Panc1 (cell line): ENCODE data around the gene NUFIP1. TPM values are rescaled to one million over a fixed set of nuclear protein-coding genes. Genes with fewer than 3 reads are reported as not detected.

Experiments used
- ATAC-seq: fragments of 200-7000 bp; cut with Tn5 transposase; 2 replicates; pipeline ENCODE4 v1.9.1; 2020; ENCODE audit warnings: mild to moderate bottlenecking, moderate library complexity
- BruUV-seq: library from RNA; stranded (reverse); fragments of 400-500 nt; replicated peaks from 2 replicates; lab custom pipeline; 2021; lab: Mats Ljungman, UMichigan
- CTCF ChIA-PET: fragments of 300-600 bp; sonication (Branson Sonifier 250); formaldehyde crosslinking; loops from one replicate; lab custom pipeline; 2022; ENCODE audit warnings: antibody characterized with exemption; lab: Charles Lee
- POLR2A ChIA-PET: fragments of 300-600 bp; sonication (Branson Sonifier 250); formaldehyde crosslinking; loops from one replicate; lab custom pipeline; 2022; ENCODE audit warnings: antibody characterized with exemption; lab: Charles Lee
- DNase-seq: peaks from one replicate; pipeline ENCODE4 v3.0.0-alpha.2; 2010; ENCODE audit warnings: low read depth, low spot score
- H3K27ac ChIP-seq: 2 replicates; pipeline ENCODE4 v1.5.1; 2011; ENCODE audit warnings: mild to moderate bottlenecking, low read length, inconsistent platforms
- H3K27me3 ChIP-seq: fragments of 200-500 bp; sonication (Bioruptor generic); 2 replicates; pipeline ENCODE4 v1.6.0; 2014; ENCODE audit warnings: low read length, inconsistent platforms; ENCODE audit not compliant: control insufficient read depth, insufficient read depth
- H3K36me3 ChIP-seq: fragments of 200-500 bp; sonication (Bioruptor generic); 2 replicates; pipeline ENCODE4 v1.5.1; 2014; ENCODE audit warnings: inconsistent platforms, mild to moderate bottlenecking, low read length, moderate library complexity; ENCODE audit not compliant: control insufficient read depth, insufficient read depth
- H3K4me1 ChIP-seq: 2 replicates; pipeline ENCODE4 v1.5.1; 2011; ENCODE audit warnings: inconsistent platforms, mild to moderate bottlenecking, low read length, moderate library complexity; ENCODE audit not compliant: control insufficient read depth, insufficient read depth
- H3K4me3 ChIP-seq, 2 experiments: 2 replicates each; pipeline ENCODE4 v1.5.1; 2011 to 2012; ENCODE audit warnings: low read depth in 2 of 2, low read length in 2 of 2, mild to moderate bottlenecking in 2 of 2, inconsistent platforms in 1 of 2, moderate library complexity in 1 of 2
- H3K9me3 ChIP-seq: fragments of 200-500 bp; sonication (Bioruptor generic); 2 replicates; pipeline ENCODE4 v1.5.1; 2014; ENCODE audit warnings: low read depth, mild to moderate bottlenecking, inconsistent platforms, low read length, moderate library complexity; ENCODE audit not compliant: control insufficient read depth, insufficient read depth
- POLR2AphosphoS5 ChIP-seq: IDR thresholded peaks from 2 replicates; pipeline ENCODE4 v1.6.1; 2012; ENCODE audit warnings: mild to moderate bottlenecking, low read depth, low read length, moderate library complexity
- REST ChIP-seq, 2 experiments: IDR thresholded peaks; 2 replicates each; pipeline ENCODE4 v1.6.1; 2011 to 2012; ENCODE audit warnings: low read depth in 2 of 2, control low read depth in 1 of 2, low read length in 1 of 2, mild to moderate bottlenecking in 1 of 2, moderate library complexity in 1 of 2; ENCODE audit not compliant: insufficient read depth in 1 of 2
- SIN3A ChIP-seq: IDR thresholded peaks from 2 replicates; pipeline ENCODE4 v1.6.1; 2012; ENCODE audit warnings: low read depth, mild to moderate bottlenecking, low read length, moderate library complexity, borderline replicate concordance; ENCODE audit not compliant: insufficient read depth
- TCF7L2 ChIP-seq: IDR thresholded peaks from 2 replicates; pipeline ENCODE4 v1.6.1; 2011; ENCODE audit warnings: mild to moderate bottlenecking, low read depth, low read length, inconsistent platforms
- in situ Hi-C: cut with HindIII; loops from 2 replicates; pipeline ENCODE4 v1.10.0; 2016; ENCODE audit warnings: low sequenced_read_pairs, low pct_unique_long_range_greater_than_20kb
- intact Hi-C: fragments of 100-400 bp; cut with micrococcal nuclease; formaldehyde crosslinking; loops from one replicate; pipeline ENCODE4 v1.10.0; 2022; ENCODE audit not compliant: unreplicated experiment
- total RNA-seq: library from RNA; stranded (reverse); gene quantifications from one replicate; pipeline ENCODE4 v1.2.1, GENCODE V29; 2021; ENCODE audit not compliant: unreplicated experiment
- TF ChIP-seq, protein P1 (sequence below): fragments of 450-650 bp; IDR thresholded peaks from 2 replicates; pipeline ENCODE4 v1.5.1; 2017; ENCODE audit warnings: mild to moderate bottlenecking

The NUFIP1 gene
- total RNA-seq, 1 experiment from 2014 or later = 6.6 TPM

DNA sequence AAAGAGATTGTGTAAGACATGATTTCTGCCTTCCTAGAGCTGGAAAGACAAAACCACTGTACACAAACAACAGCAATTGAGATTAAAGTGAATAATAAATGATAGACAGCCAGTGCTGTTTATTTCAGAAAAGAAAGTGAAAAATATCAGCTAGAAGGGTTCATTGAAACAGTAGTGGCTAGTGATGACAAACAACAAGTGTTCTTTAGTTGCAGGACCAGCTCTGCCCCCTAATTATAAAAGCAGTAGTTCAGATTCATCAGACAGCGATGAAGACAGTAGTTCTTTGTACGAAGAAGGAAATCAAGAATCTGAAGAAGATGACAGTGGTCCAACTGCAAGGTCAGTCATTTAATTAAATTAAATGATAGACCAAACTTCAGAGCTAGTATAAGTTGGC, 14.8 kb upstream of the NUFIP1 start:
- DNase-seq = no peak
- TF ChIP-seq, protein P1, sequence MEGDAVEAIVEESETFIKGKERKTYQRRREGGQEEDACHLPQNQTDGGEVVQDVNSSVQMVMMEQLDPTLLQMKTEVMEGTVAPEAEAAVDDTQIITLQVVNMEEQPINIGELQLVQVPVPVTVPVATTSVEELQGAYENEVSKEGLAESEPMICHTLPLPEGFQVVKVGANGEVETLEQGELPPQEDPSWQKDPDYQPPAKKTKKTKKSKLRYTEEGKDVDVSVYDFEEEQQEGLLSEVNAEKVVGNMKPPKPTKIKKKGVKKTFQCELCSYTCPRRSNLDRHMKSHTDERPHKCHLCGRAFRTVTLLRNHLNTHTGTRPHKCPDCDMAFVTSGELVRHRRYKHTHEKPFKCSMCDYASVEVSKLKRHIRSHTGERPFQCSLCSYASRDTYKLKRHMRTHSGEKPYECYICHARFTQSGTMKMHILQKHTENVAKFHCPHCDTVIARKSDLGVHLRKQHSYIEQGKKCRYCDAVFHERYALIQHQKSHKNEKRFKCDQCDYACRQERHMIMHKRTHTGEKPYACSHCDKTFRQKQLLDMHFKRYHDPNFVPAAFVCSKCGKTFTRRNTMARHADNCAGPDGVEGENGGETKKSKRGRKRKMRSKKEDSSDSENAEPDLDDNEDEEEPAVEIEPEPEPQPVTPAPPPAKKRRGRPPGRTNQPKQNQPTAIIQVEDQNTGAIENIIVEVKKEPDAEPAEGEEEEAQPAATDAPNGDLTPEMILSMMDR = no peak
- TF ChIP-seq SIN3A (no peak), TCF7L2 (no peak), REST (IDR thresholded peaks at IDR 0.05; ENCODE audit: insufficient read depth in 1 of 2, low read depth in 2 of 2, low read length in 1 of 2) (no peak), POLR2AphosphoS5 (no peak)
- H3K27me3 ChIP-seq = no peaks in the 10 kb centered on the region
- ATAC-seq = no peak
- CTCF ChIA-PET = no interaction called here
- peaks cover under 1% of the 10 kb centered on the region; the same call in 1 of the 2 replicates for H3K36me3 ChIP-seq
- H3K4me3 ChIP-seq = no peak overlapping the region
- in situ Hi-C loops = no loop called here
- no peaks in the 10 kb centered on the region for H3K4me1 ChIP-seq
- H3K9me3 ChIP-seq = no peaks in the 10 kb centered on the region
- BruUV-seq = no TSS peak
- H3K27ac ChIP-seq = no peak overlapping the region
- POLR2A ChIA-PET = no interaction called here
- intact Hi-C loops = no loop called here

GRCh38 chr13:45003417-45003816, 14.1 kb upstream of the NUFIP1 start:
- Histone ChIP-seq H3K4me3 (no peak overlapping the region), H3K9me3 (no peaks in the 10 kb centered on the region), H3K27me3 (no peaks in the 10 kb centered on the region), H3K36me3 (no peaks in the 10 kb centered on the region; the same call in 1 of the 2 replicates), H3K4me1 (no peaks in the 10 kb centered on the region), H3K27ac (no peak overlapping the region)
- POLR2A ChIA-PET = no interaction called here
- intact Hi-C loops = no loop called here
- CTCF ChIA-PET = no interaction called here
- BruUV-seq = no TSS peak
- DNase-seq = no peak
- in situ Hi-C loops = no loop called here
- TF ChIP-seq, protein P1 = no peak
- no peak for TF ChIP-seq REST (IDR thresholded peaks at IDR 0.05; ENCODE audit: insufficient read depth in 1 of 2, low read depth in 2 of 2, low read length in 1 of 2)
- no peak for TF ChIP-seq SIN3A
- no peak for TF ChIP-seq TCF7L2
- TF ChIP-seq POLR2AphosphoS5 = no peak
- no peak for ATAC-seq
